PC-3 (cell line): ENCODE measurements around the gene ATRAID.
"Not testable (repeated sequence)": the region's sequence is repeated elsewhere in the genome, so short reads cannot be mapped to it uniquely, and the experiment has no call there.

Experiments used
- CTCF ChIP-seq: fragments of 300-600 bp; sonication (generic); conservative IDR thresholded peaks from 2 replicates; pipeline ENCODE4 v1.5.1; 2017; ENCODE audit warnings: antibody characterized with exemption, low read depth, mild to moderate bottlenecking, low read length
- EZH2 ChIP-seq: fragments of 300-600 bp; sonication (generic); IDR thresholded peaks from one replicate; pipeline ENCODE4 v1.6.1; 2017; ENCODE audit warnings: antibody characterized with exemption, mild to moderate bottlenecking, low read length; ENCODE audit not compliant: unreplicated experiment
- EZH2phosphoT487 ChIP-seq: fragments of 300-600 bp; sonication (generic); IDR thresholded peaks from 2 replicates; pipeline ENCODE4 v1.6.1; 2018; ENCODE audit warnings: mild to moderate bottlenecking, antibody characterized with exemption, low read length, borderline replicate concordance

GRCh38 chr2:27175781-27176180 lies 36.1 kb upstream of the ATRAID start:
- not testable (repeated sequence) for TF ChIP-seq CTCF, EZH2phosphoT487, EZH2
